ENCODE data around the gene GP5. TPM values are rescaled to one million over a fixed set of nuclear protein-coding genes. Genes with fewer than 3 reads are reported as not detected.

GP5 gene
- total RNA-seq, 1 experiment from 2014 or later, result 0.05 TPM

GRCh38 chr3:194377708-194378107 is 21.4 kb downstream of the GP5 start:
- intact Hi-C loops (cut with micrococcal nuclease; ENCODE audit: unreplicated experiment) (no loop called here), in situ Hi-C loops (cut with HindIII; ENCODE audit: low pct_unique_long_range_greater_than_20kb, low sequenced_read_pairs) (no loop called here)
- H3K9me3 ChIP-seq (ENCODE audit: control insufficient read depth, insufficient read depth, low read depth, low read length), result no peaks in the 10 kb centered on the region
- CTCF ChIA-PET, result no interaction called here
- TF ChIP-seq REST (IDR thresholded peaks at IDR 0.05; ENCODE audit: insufficient read depth in 1 of 2, low read depth in 2 of 2, low read length in 1 of 2) (no peak), TCF7L2 (IDR thresholded peaks at IDR 0.05; ENCODE audit: low read depth, low read length) (no peak), POLR2AphosphoS5 (IDR thresholded peaks at IDR 0.05; ENCODE audit: low read depth, low read length) (no peak), CTCF (IDR thresholded peaks at IDR 0.05) (no peak), SIN3A (IDR thresholded peaks at IDR 0.05; ENCODE audit: borderline replicate concordance, insufficient read depth, low read depth, low read length) (no peak)
- no peak for DNase-seq (ENCODE audit: low read depth, low spot score)
- no TSS peak for BruUV-seq (replicated peaks)
- H3K27ac ChIP-seq (ENCODE audit: low read length), result no peak overlapping the region
- H3K4me1 ChIP-seq (ENCODE audit: control insufficient read depth, insufficient read depth, low read length), result no peaks in the 10 kb centered on the region
- H3K36me3 ChIP-seq (ENCODE audit: control insufficient read depth, insufficient read depth, low read length), result no peaks in the 10 kb centered on the region
- H3K4me3 ChIP-seq (ENCODE audit: low read depth in 2 of 2, low read length in 2 of 2), result no peak overlapping the region
- ATAC-seq, result no peak
- POLR2A ChIA-PET, result no interaction called here
- H3K27me3 ChIP-seq (ENCODE audit: control insufficient read depth, insufficient read depth, low read length), result no peaks in the 10 kb centered on the region

- TF ChIP-seq TCF7L2 (IDR thresholded peaks at IDR 0.05; ENCODE audit: low read depth, low read length) (no peak), REST (IDR thresholded peaks at IDR 0.05; ENCODE audit: insufficient read depth in 1 of 2, low read depth in 2 of 2, low read length in 1 of 2) (no peak)
- no TSS peak for BruUV-seq (replicated peaks)
- Histone ChIP-seq H3K27me3 (ENCODE audit: control insufficient read depth, insufficient read depth, low read length) (no peaks in the 10 kb centered on the region), H3K36me3 (ENCODE audit: control insufficient read depth, insufficient read depth, low read length) (no peaks in the 10 kb centered on the region), H3K27ac (ENCODE audit: low read length) (no peak overlapping the region), H3K4me1 (ENCODE audit: control insufficient read depth, insufficient read depth, low read length) (no peaks in the 10 kb centered on the region), H3K4me3 (ENCODE audit: low read depth in 2 of 2, low read length in 2 of 2) (no peak overlapping the region), H3K9me3 (ENCODE audit: control insufficient read depth, insufficient read depth, low read depth, low read length) (no peaks in the 10 kb centered on the region)
- no peak for DNase-seq (ENCODE audit: low read depth, low spot score)
- no peak for ATAC-seq
- intact Hi-C loops (cut with micrococcal nuclease; ENCODE audit: unreplicated experiment), result no loop called here
- CTCF ChIA-PET, result no interaction called here
- POLR2A ChIA-PET, result interaction anchor here (0.7 kb wide), 1 partner anchor 463 kb away, joined by 4 read pairs; no protein-coding TSS in a partner anchor
- in situ Hi-C loops (cut with HindIII; ENCODE audit: low pct_unique_long_range_greater_than_20kb, low sequenced_read_pairs), result no loop called here
These were observed 22.9 kb downstream of the GP5 start for GRCh38 chr3:194376241-194376560.
